ENCODE data around the gene CT83.

Gene CT83, protein sequence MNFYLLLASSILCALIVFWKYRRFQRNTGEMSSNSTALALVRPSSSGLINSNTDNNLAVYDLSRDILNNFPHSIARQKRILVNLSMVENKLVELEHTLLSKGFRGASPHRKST

DNA sequence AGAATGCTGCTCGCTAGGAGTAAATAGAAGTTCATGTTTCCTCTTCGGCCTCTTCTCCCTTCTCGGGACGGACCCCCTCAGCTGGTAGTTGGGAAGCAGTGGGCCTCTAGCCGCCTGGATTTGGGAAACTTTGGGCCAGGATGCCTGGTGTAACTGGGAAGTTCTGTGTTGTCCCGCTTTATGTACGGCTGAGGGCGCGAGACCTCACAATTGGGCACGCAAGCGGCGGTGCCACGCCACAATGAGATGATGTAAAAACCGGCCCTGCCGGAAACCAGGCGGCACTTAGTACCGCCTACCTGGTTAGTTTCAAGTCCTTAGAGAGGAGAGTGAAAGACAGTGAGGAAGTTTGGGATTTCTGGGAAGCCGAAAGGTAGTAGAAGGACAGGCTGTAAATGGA is at the start of gene CT83:
Gene CT83 (minus strand): TSS at position 155 of the 400 bp plus-strand sequence. CDS start 120 bp downstream, at position 35.
- DNase-seq (ENCODE audit: low read depth in 2 of 3, low spot score in 1 of 3) = no peak

DNA sequence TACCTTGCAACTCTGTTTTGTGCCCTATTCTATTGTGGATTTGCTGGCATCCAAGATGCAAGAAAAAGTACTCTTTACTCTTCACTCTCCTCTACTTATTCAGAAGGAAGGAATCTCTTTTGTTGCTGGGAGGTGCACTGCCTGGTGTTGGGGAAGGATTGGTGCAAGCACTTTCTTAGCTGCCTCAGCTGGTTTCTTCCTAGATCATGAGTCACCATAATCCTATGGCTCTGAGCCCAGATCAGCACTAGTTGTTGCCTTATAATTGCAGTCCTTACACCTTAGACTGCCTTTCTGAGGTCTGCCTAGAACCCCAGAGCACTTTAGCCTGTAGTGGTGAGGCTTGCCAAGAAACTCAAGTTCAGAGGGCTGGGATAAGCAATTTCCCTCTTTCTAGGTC is 37.0 kb upstream of the CT83 start:
- no peak for DNase-seq (ENCODE audit: low read depth in 2 of 3, low spot score in 1 of 3)

DNA sequence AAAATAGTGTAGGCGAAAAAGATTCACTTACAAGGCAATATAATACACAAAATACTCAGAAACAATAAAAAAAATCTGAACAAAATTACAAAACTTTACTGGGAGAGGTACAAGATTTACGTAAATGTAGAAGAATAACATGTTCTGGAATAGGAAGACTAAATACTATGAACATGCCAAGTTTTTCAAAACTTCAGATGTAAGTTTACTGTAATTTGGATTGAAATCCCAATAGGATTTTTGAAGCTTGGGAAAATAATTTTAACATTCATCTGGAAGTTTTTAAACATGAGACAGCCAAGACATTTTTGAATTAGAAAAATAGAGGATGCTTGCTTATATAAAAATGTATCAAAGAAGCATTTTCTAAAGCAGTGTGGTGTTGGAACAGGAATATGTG is 30.5 kb upstream of the CT83 start:
- DNase-seq (ENCODE audit: low read depth in 2 of 3, low spot score in 1 of 3) = no peak

DNA sequence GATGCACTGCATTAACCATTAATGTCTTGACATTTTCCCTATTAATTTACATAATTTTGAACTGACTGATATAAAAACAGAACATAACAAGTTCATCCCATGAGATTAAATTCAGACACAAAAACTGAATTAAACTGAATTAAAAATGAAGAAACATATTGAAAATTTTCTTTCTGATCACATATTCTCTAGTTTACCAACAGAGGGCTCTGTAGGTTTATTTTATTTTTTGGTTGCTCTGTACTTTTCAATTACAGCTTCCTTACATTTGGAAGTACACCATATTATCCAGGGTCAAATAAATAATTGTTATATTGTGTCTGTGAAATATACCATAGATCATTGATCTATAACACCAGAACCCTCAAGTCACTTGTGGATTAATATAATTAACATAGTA is 27.3 kb upstream of the CT83 start:
- no peak for DNase-seq (ENCODE audit: low read depth in 2 of 3, low spot score in 1 of 3)

DNA sequence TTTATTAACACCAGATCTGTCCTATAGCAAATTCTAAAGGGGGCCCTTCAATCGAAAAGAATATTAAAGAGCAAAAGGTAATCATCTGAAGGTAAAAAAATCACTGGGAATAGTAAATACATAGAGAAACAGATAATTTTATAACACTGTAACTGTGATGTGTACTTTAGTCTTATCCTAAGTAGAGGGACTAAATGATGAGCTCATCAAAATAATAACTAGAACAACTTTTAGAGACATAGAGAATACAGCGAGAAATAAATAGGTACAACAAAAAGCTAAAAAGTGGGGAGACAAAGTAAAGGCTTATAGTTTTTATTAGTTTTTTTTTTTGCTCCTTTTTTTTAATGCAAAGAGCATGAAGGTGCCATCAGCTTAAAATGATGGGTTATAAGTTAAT is 17.3 kb upstream of the CT83 start:
- no peak for DNase-seq (ENCODE audit: low read depth in 2 of 3, low spot score in 1 of 3)

DNA sequence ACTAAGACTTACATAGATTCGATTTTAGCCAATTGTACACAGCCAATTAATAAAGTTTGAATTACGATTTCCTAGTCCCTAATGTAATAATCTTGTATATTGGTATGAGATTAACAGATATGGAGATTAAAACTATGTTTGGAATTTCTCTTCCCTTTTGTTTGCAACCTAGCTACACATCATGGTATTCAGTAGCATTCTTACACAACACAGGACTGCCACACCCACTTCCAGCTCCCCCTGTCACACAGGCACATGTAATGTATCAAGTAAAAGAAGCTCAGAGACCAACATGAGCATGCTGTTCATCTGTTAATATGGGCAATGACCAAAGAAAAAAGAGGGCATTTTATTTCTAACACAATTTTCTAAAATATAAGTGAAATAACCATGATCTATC is 13.6 kb downstream of the CT83 start:
- DNase-seq (ENCODE audit: low read depth in 2 of 3, low spot score in 1 of 3) = no peak

DNA sequence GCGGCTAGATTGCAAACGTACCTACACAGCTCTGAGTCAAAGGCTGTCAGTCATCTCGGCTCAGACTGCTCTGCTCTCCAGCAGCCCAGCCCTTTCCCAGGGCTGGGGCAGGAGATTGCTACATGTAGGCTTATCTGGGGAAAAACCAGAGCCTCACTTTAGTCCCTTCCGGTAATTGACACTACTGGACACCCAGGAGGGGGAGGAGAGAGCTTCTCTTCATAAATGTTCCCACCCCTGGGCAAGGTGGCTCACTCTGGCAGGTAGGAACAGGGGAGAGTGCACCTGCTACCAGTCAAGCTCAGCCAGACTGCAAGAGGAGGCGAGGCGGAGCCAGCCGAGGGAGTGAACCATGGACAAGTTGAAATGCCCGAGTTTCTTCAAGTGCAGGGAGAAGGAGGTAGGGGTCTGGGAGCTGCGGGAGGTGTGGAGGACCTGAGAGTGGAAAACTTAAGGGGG is 26.4 kb downstream of the CT83 start, which contains the start of gene SLC6A14:
Gene SLC6A14 (plus strand): TSS at position 249 of the 459 bp plus-strand sequence. CDS start 104 bp downstream, at position 353.
- DNase-seq (ENCODE audit: low read depth in 2 of 3, low spot score in 1 of 3) = no peak

DNA sequence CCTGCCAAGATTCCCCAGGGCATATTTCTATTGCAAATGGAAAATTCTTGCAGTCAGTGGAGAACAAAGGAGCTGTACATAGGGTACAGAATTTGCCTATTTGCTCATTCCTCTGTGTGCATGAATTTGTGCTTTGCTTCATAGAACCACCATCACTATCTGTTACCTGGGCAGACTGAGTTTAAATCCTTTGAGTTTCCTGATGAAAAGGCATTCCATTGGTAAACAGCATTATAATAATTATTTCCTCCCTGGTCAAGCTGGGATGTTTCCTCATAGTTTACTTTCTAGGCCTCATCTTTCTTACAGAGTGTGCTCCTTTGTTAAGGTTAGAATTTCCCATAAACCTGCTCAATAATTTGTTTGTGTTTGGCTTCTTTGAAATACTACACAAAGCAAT is 27.2 kb downstream of the CT83 start:
- no peak for DNase-seq (ENCODE audit: low read depth in 2 of 3, low spot score in 1 of 3)

DNA sequence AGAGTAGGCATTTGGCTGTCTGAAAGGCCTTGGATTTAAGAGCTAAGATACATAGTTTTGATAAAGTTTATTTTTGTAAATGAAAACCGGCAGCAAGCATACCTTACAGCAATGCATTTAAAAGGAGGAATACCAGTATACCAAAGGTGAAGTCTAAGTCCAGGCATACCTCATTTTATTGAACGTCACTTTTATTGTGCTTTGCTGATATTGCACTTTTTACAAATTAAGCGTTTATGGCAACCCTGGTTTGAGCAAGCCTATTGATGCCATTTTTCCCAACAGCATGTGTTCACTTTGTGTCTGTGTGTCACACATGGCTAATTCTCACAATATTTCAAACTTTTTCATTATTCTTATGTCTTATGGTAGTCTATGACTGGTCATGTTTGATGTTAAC is 34.8 kb downstream of the CT83 start:
- no peak for DNase-seq (ENCODE audit: low read depth in 2 of 3, low spot score in 1 of 3)

DNA sequence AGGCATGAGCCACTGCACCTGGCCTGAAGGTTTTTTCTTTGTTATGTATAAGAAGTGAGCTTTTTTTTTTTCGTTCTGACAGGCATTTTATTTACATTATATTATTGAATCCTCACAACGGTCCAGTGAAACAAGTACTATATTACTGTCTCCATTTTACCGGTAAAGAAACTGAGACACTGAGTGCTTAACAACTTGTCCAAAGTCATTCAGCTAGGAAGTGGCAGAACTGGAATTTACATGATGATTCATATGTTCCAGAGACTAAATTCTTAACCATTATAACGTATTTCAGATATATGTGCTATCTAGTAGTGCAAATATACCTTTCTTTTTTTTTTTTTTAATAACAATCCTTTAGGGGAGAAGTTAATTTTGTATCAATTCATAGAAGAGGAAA is 44.8 kb downstream of the CT83 start:
- DNase-seq (ENCODE audit: low read depth in 2 of 3, low spot score in 1 of 3) = no peak

DNA sequence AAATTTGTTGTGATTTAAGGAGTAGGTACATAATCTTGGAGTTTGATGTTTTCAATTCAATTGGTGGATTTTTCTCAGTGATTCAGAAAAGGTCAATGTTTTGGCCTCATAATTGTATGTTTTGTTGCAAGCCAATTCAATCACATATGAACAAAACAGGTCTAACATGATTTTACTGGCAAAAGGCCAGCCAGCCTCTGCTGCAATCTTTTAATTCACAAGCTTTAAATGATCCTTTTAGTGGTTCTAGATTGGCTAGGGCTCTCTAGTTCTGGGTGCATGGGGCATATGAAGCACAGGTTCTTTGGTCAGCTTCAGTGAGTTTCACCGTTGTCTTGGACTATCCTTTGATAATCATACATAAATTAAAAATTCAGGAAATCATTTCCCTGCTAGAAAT is 45.6 kb downstream of the CT83 start:
- no peak for DNase-seq (ENCODE audit: low read depth in 2 of 3, low spot score in 1 of 3)

DNA sequence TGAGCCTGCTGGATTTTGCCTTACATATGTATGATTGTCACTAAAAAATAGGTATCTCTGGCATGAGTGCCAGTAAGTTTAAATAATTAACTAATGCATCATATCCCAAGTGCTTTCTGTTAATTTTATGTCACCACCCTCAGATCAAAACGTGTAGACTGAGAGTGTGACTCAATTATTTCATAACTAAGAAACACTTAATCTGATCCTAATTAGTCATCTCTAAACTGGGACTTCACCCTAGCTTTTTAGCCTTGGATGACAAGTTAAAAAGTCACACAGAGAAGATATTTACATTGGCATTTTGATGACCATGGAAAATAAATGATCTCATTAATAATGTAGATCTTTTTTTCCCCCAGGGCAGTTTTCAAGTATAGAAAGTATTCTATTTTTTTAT is 49.5 kb downstream of the CT83 start:
- DNase-seq (ENCODE audit: low read depth in 2 of 3, low spot score in 1 of 3) = no peak

Data from stimulated activated CD4-positive, alpha-beta T cell treated with anti-CD3 and anti-CD28 coated beads, Interleukin-12 subunit alpha, Interleukin-12 subunit beta, amount 100 ng/mL, for 48 hours (primary cell).